Urothelium cell line (cell line): Measurements from ENCODE around the gene FKBP10.
"Not testable (repeated sequence)": the region's sequence is repeated elsewhere in the genome, so short reads cannot be mapped to it uniquely, and the experiment has no call there.

Source experiments
- DNase-seq: peaks from one replicate; pipeline ENCODE4 v3.0.0; 2011; ENCODE audit warnings: low spot score, mixed read lengths
- FAIRE-seq: peaks from 2 replicates; lab custom pipeline; 2011; peaks lifted over from hg19 to GRCh38; lab: Jason Lieb, UNC

FKBP10 gene, protein sequence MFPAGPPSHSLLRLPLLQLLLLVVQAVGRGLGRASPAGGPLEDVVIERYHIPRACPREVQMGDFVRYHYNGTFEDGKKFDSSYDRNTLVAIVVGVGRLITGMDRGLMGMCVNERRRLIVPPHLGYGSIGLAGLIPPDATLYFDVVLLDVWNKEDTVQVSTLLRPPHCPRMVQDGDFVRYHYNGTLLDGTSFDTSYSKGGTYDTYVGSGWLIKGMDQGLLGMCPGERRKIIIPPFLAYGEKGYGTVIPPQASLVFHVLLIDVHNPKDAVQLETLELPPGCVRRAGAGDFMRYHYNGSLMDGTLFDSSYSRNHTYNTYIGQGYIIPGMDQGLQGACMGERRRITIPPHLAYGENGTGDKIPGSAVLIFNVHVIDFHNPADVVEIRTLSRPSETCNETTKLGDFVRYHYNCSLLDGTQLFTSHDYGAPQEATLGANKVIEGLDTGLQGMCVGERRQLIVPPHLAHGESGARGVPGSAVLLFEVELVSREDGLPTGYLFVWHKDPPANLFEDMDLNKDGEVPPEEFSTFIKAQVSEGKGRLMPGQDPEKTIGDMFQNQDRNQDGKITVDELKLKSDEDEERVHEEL

DNA sequence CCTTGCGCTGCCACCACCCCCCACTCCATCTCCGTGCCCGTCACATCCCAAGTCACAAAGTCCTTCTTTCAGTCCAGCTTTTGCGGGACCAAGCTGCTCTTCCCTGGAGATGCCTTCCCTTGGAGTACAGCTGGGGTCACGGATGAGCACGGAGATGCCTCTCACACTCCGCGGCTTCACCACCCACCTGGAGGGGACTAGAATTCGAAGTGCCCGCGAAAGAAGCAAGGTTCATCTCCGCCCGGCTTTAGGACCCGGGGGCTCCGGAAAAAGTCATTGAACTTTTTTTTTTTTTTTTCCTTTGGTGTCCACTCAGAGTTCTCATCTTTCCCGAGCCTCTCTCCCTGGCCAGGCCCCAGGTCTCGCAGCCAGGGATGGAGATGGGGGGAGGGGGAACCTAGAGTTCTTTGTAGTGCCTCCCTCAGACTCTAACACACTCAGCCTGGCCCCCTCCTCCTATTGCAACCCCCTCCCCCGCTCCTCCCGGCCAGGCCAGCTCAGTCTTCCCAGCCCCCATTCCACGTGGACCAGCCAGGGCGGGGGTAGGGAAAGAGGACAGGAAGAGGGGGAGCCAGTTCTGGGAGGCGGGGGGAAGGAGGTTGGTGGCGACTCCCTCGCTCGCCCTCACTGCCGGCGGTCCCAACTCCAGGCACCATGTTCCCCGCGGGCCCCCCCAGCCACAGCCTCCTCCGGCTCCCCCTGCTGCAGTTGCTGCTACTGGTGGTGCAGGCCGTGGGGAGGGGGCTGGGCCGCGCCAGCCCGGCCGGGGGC lies at the start of gene FKBP10:
TSS of gene FKBP10 (plus strand) at position 624 of the 771 bp plus-strand sequence. CDS start at position 655, 31 bp downstream.
- DNase-seq (peak; percentile 90), FAIRE-seq (peak; percentile 91)

DNA sequence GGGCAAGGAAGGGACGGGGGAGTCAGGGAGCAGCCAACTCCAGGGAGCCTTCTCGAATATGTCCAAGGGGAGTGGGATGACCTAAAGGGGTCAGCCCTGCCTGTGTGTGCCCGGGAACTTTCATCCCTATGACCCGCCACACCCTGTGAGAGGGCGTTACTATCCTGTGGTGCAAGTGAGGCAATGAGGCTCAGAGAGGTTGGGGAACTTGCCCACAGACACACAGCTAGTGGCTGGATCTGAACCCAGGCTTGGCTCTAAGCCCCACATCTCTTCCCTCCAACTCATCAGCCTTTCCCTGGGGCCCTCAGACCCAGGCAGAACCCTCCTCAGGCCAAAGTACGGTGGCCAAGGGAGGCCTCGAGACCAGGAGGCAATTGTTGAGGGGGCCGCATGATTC lies 49.5 kb upstream of the FKBP10 start:
- DNase-seq (no peak), FAIRE-seq (peak; percentile 13)

GRCh38 chr17:41766135-41766534 lies 46.7 kb upstream of the FKBP10 start:
- DNase-seq (no peak), FAIRE-seq (no peak)

GRCh38 chr17:41767324-41768042 lies 45.3 kb upstream of the FKBP10 start:
- DNase-seq: no peak
- no peak for FAIRE-seq

GRCh38 chr17:41768682-41769288 lies 44.0 kb upstream of the FKBP10 start:
- no peak for FAIRE-seq
- no peak for DNase-seq

- FAIRE-seq: no peak
- DNase-seq: no peak
These were observed 43.4 kb upstream of the FKBP10 start for GRCh38 chr17:41769346-41769862.

- FAIRE-seq: no peak
- DNase-seq: no peak
These were observed 42.8 kb upstream of the FKBP10 start for GRCh38 chr17:41769985-41770384.

GRCh38 chr17:41771389-41772206 lies 41.2 kb upstream of the FKBP10 start:
- DNase-seq (no peak), FAIRE-seq (no peak)

DNA sequence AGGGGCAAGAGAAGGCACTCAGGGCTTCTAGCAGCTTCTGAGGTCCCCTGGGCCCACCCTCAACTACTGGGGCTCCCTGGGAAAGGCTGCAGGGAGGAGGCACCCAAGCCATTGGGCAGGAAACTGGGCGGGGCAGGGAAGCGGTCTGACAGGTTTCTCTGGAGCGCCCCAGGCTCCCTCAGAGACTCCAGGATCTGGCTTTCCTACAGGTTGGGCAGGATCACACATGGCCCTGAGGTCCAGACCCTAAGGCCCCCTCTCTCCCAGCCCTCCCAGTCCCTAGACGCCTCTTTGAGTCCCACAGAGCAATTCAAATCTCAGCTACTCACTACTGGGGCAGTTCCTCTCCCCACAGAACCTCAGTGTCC lies 40.6 kb upstream of the FKBP10 start:
- DNase-seq (no peak), FAIRE-seq (no peak)

DNA sequence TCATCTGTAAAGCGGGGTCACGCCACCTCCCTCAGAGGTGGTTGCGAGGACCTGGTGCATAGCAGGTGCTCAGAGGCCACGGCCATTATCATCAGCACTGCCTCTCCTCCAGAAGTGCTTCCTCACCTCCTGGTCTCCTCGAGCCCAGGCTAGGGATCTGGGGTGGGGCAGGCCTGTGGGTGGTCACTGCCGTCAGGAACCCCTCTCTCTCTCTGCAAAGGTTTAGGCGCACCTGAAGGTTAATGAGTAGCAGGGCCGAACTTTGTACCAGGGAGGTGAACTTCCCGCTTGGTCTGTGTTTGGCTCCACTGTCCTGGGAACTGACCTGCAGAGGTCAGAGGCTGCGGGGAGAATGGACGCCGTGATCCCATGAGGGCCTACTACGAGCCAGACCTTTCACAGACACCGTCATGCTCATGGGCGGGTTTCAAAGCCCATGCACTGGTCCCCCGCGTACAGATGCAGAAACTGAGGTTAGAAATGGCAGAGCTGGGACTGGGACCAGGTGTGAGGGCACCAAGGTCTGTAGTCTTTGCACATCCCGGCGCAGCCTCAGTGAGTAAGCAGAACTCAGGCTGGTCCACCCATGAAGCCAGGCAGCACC lies 40.1 kb upstream of the FKBP10 start:
- DNase-seq: no peak
- FAIRE-seq: no peak

DNA sequence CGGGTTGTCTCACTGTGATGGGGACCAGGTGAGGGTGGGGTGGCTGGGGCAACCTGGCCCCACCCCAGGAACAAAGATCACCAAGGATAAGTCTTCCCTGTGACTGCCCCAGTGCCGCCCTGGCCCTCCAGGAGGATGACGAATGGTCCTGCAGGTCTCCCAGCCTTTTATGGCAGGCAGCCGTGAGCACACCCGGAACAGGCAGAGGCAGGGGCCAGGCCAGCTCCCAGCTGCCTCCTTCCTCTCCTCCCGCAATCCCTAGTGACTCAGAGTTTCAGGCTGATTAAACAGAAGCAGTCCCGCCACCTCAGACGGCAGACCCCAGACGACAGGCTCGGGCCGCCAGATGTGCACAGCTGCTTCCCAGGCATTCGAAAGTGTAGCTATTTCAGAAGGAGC lies 39.6 kb upstream of the FKBP10 start:
- FAIRE-seq: peak; percentile 53
- DNase-seq: peak; percentile 85

DNA sequence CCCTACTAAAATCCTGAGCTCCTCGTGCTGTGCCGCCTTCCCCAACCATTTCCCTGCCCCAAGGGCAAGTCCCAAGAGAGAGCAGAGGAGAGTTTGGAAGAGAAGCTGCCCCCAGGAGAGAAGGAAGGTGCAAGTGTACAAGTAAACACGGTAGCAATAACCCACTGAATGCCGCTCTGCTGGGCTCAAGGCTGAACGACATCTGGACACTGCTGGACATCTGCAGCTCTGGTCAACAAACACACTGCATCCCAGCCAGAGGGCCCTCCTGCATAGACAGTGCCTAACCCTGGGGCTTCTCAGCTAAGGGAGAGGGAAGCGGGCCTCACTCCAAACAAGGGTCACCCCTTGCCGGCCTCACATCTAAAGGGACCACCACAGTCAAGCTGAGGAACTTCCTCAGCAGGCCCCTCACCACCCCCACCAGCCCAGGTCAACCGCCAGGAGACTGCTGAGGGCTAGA lies 39.0 kb upstream of the FKBP10 start:
- no peak for FAIRE-seq

GRCh38 chr17:41775394-41776226 lies 37.2 kb upstream of the FKBP10 start:
- FAIRE-seq: no peak
- no peak for DNase-seq

More for the DNA sequence above, 39.0 kb upstream of the FKBP10 start:
- DNase-seq: no peak

DNA sequence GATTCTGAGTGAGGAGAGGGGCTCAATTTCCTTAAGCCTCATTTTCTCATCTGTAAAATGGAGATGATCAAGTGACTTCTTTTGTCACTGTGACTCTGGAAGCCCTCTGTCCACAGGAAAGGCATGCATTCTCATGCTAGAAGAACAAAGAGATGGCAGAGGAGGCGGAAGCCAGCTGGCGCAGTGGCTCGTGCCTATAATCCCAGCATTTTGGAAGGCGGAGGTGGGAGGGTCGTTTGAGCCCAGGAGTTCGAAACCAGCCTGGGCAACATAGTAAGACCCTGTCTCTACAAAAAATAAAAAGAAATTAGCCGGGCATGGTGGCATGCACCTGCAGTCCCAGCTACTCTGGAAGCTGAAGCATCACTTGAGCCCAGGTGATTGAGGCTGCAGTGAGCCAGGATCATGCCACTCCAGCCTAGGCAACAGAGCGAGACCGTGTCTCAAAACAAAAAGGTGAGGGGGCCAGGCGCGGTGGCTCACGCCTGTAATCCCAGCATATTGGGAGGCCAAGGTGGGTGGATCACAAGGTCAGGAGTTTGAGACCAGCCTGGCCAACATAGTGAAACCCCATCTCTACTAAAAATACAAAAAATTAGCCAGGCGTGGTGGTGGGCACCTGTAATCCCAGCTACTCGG lies 36.4 kb upstream of the FKBP10 start:
- not testable (repeated sequence) for FAIRE-seq, DNase-seq

DNA sequence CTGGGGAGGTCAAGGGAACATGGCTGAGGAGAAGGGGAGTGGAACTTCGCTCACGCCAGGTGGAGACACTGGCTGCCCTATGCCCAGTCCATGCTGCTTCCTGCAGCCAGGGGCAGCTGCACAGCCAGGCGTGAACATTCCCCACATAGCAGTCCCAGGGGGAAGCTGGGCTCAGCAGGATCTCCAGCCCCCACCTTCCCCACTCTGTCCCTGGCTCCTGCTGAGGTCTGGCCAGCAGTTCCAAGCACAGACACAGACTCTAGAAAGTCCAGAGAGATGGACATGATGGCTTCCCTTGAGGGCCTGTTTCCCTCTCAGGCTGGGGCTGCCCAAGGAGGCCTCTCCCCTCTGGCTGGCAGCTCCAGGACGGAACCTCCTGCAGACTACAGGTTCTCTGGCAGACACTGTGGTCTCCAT lies 35.6 kb upstream of the FKBP10 start:
- FAIRE-seq (peak; percentile 9), DNase-seq (peak; percentile 32)

GRCh38 chr17:41777574-41778188 lies 35.1 kb upstream of the FKBP10 start:
- FAIRE-seq (no peak), DNase-seq (peak; percentile 59)

GRCh38 chr17:41779954-41780353 lies 32.9 kb upstream of the FKBP10 start:
- FAIRE-seq (no peak), DNase-seq (no peak)
